H1 (cell line): ENCODE data around the gene LIPM. TPM values are rescaled to one million over a fixed set of nuclear protein-coding genes. Genes with fewer than 3 reads are reported as not detected.

Experiments
- CTCF ChIA-PET: fragments of 300-600 bp; sonication (Branson Sonifier 250); formaldehyde crosslinking; loops from one replicate; lab custom pipeline; 2021; ENCODE audit not compliant: partially characterized antibody; lab: Charles Lee
- POLR2A ChIA-PET: fragments of 300-600 bp; sonication (Branson Sonifier 250); formaldehyde crosslinking; loops from one replicate; lab custom pipeline; 2021; ENCODE audit warnings: inconsistent platforms; ENCODE audit not compliant: partially characterized antibody; lab: Charles Lee
- DNase-seq, 2 experiments: peaks; one replicate each; pipeline versions ENCODE4 v3.0.0 to v3.0.0-alpha.2; 2010 to 2022; ENCODE audit warnings: low spot score in 2 of 2, low read depth in 1 of 2, mixed read lengths in 1 of 2
- FAIRE-seq: peaks from 2 replicates; lab custom pipeline; 2011; peaks lifted over from hg19 to GRCh38; lab: Jason Lieb, UNC
- H2AFZ ChIP-seq: 2 replicates; pipeline ENCODE4 v1.8.1; 2012; ENCODE audit warnings: low read length, inconsistent platforms
- H2AK5ac ChIP-seq: 2 replicates; pipeline ENCODE4 v1.6.1; 2013; ENCODE audit warnings: low read depth, low read length
- H2BK120ac ChIP-seq: replicated peaks from 2 replicates; pipeline ENCODE3; 2013; ENCODE audit warnings: low read depth, low read length, inconsistent platforms
- H2BK12ac ChIP-seq: 2 replicates; pipeline ENCODE4 v1.6.1; 2013; ENCODE audit warnings: low read depth, low read length
- H2BK15ac ChIP-seq: 2 replicates; pipeline ENCODE4 v1.6.1; 2013; ENCODE audit warnings: low read length
- H2BK20ac ChIP-seq: 2 replicates; pipeline ENCODE4 v1.6.1; 2013; ENCODE audit warnings: low read length
- H2BK5ac ChIP-seq: 2 replicates; pipeline ENCODE4 v1.6.1; 2013; ENCODE audit warnings: low read depth, low read length
- H3K14ac ChIP-seq: 2 replicates; pipeline ENCODE4 v1.6.1; 2013; ENCODE audit warnings: inconsistent platforms; ENCODE audit not compliant: insufficient read length
- H3K18ac ChIP-seq: 2 replicates; pipeline ENCODE4 v1.6.1; 2013; ENCODE audit warnings: low read length; ENCODE audit errors: extremely low read depth
- H3K23ac ChIP-seq: 2 replicates; pipeline ENCODE4 v1.6.1; 2013; ENCODE audit warnings: inconsistent platforms; ENCODE audit not compliant: insufficient read length
- H3K23me2 ChIP-seq: 2 replicates; pipeline ENCODE4 v1.6.1; 2013; ENCODE audit warnings: low read depth, low read length
- H3K27ac ChIP-seq: 2 replicates; pipeline ENCODE4 v1.6.1; 2011; ENCODE audit warnings: low read depth, low read length, inconsistent platforms
- H3K27me3 ChIP-seq, 4 experiments: replicated peaks in 1 of 4; 1 replicate in 1 of 4; 2 replicates in 3 of 4; pipeline versions ENCODE4 v1.6.1 to v1.8.1; 2011 to 2013; ENCODE audit warnings: low read length in 3 of 4, mild to moderate bottlenecking in 3 of 4, inconsistent platforms in 2 of 4, mixed read lengths in 2 of 4, moderate library complexity in 1 of 4; ENCODE audit not compliant: control insufficient read depth in 3 of 4, insufficient read depth in 3 of 4; ENCODE audit errors: extremely low read depth in 1 of 4
- H3K36me3 ChIP-seq, 4 experiments: 2 replicates each; pipeline versions ENCODE4 v1.6.1 to v1.8.1; 2011 to 2013; ENCODE audit warnings: mild to moderate bottlenecking in 4 of 4, low read length in 3 of 4, moderate library complexity in 2 of 4, control low read depth in 1 of 4, inconsistent platforms in 1 of 4; ENCODE audit not compliant: insufficient read depth in 4 of 4, control insufficient read depth in 2 of 4
- H3K4ac ChIP-seq: replicated peaks from 2 replicates; pipeline ENCODE3; 2013; ENCODE audit warnings: low read length, low read depth, mixed read lengths, inconsistent platforms; ENCODE audit not compliant: insufficient read length
- H3K4me1 ChIP-seq, 4 experiments: replicated peaks in 1 of 4; 1 replicate in 1 of 4; 2 replicates in 3 of 4; pipeline versions ENCODE4 v1.6.1 to v1.8.1; 2011 to 2013; ENCODE audit warnings: low read length in 3 of 4, inconsistent platforms in 2 of 4, mixed read lengths in 1 of 4; ENCODE audit not compliant: insufficient read depth in 4 of 4, control insufficient read depth in 3 of 4
- H3K4me2 ChIP-seq, 2 experiments: 2 replicates each; pipeline versions ENCODE4 v1.6.1 to v1.8.1; 2011 to 2013; ENCODE audit warnings: low read depth in 2 of 2, low read length in 2 of 2, control low read depth in 1 of 2, inconsistent platforms in 1 of 2, mild to moderate bottlenecking in 1 of 2; ENCODE audit not compliant: insufficient read depth in 1 of 2
- H3K4me3 ChIP-seq, 4 experiments: fragments of 200-600, 300-600 bp in 1 of 4; sonication (generic), shearing (Covaris generic), sonication (Bioruptor Twin) in 1 of 4; 2 replicates each; pipeline versions ENCODE4 v1.5.1 to v1.8.1; 2011 to 2016; ENCODE audit warnings: low read length in 4 of 4, low read depth in 3 of 4, control low read depth in 2 of 4, inconsistent platforms in 2 of 4, mild to moderate bottlenecking in 2 of 4, mixed read lengths in 1 of 4, moderate library complexity in 1 of 4; ENCODE audit not compliant: insufficient read depth in 2 of 4; ENCODE audit errors: extremely low read depth in 1 of 4
- H3K56ac ChIP-seq: replicated peaks from 2 replicates; pipeline ENCODE3; 2013; ENCODE audit warnings: low read depth, mild to moderate bottlenecking, mixed read lengths, low read length, inconsistent platforms; ENCODE audit not compliant: insufficient read length
- H3K79me1 ChIP-seq: 2 replicates; pipeline ENCODE4 v1.6.1; 2013; ENCODE audit warnings: low read depth, low read length, control low read depth
- H3K79me2 ChIP-seq, 2 experiments: 2 replicates each; pipeline versions ENCODE4 v1.6.1 to v1.8.1; 2012 to 2013; ENCODE audit warnings: low read length in 2 of 2, mild to moderate bottlenecking in 2 of 2, inconsistent platforms in 1 of 2; ENCODE audit not compliant: insufficient read depth in 2 of 2, control insufficient read depth in 1 of 2
- H3K9ac ChIP-seq, 4 experiments: replicated peaks in 1 of 4; 1 replicate in 1 of 4; 2 replicates in 3 of 4; pipeline versions ENCODE4 v1.6.1 to v1.8.1; 2011 to 2013; ENCODE audit warnings: low read depth in 3 of 4, low read length in 3 of 4, control low read depth in 2 of 4, mild to moderate bottlenecking in 2 of 4, moderate library complexity in 2 of 4, inconsistent platforms in 1 of 4; ENCODE audit errors: extremely low read depth in 1 of 4
- H3K9me3 ChIP-seq, 2 experiments: 2 replicates each; pipeline versions ENCODE4 v1.6.1 to v1.8.1; 2012 to 2013; ENCODE audit warnings: mild to moderate bottlenecking in 2 of 2, moderate library complexity in 2 of 2, control low read depth in 1 of 2, inconsistent platforms in 1 of 2, low read depth in 1 of 2, low read length in 1 of 2, mixed read lengths in 1 of 2; ENCODE audit not compliant: insufficient read depth in 2 of 2
- H4K20me1 ChIP-seq, 2 experiments: replicated peaks in 1 of 2; 2 replicates each; pipeline versions ENCODE3 to v1.8.1; 2011 to 2013; ENCODE audit warnings: inconsistent platforms in 2 of 2, low read length in 2 of 2, mild to moderate bottlenecking in 1 of 2; ENCODE audit not compliant: insufficient read depth in 2 of 2, control insufficient read depth in 1 of 2
- H4K5ac ChIP-seq: 2 replicates; pipeline ENCODE4 v1.6.1; 2013; ENCODE audit warnings: low read length, low read depth, mixed read lengths, inconsistent platforms; ENCODE audit not compliant: insufficient read length
- H4K8ac ChIP-seq: 2 replicates; pipeline ENCODE4 v1.8.0; 2013; ENCODE audit warnings: mild to moderate bottlenecking, moderate library complexity, low read length, inconsistent platforms; ENCODE audit not compliant: insufficient read depth; ENCODE audit errors: extremely low read depth
- H4K91ac ChIP-seq: replicated peaks from 2 replicates; pipeline ENCODE3; 2013; ENCODE audit warnings: low read length, mixed read lengths, inconsistent platforms; ENCODE audit not compliant: insufficient read length
- CREB1 ChIP-seq: IDR thresholded peaks from 2 replicates; pipeline ENCODE4 v1.6.1; 2012; ENCODE audit warnings: inconsistent platforms
- POLR2AphosphoS5 ChIP-seq: IDR thresholded peaks from 2 replicates; pipeline ENCODE4 v1.6.1; 2011; ENCODE audit warnings: low read depth, low read length
- USF2 ChIP-seq: IDR thresholded peaks from 2 replicates; pipeline ENCODE4 v1.6.1; 2011; ENCODE audit warnings: low read length, improper control_type of control experiment
- WGBS, 2 experiments: shearing (Covaris generic) in 1 of 2; methylation state at CpG; one replicate each; pipeline versions ENCODE4 v1.1.6 to v1.1.7; 2013 to 2015; ENCODE audit warnings: low lambda C conversion rate in 2 of 2, mixed read lengths in 2 of 2, inconsistent platforms in 1 of 2, low coverage in 1 of 2, missing lambda C conversion rate in 1 of 2; ENCODE audit not compliant: insufficient replicate concordance in 2 of 2, insufficient coverage in 1 of 2, insufficient read length in 1 of 2; ENCODE audit errors: extremely low coverage in 1 of 2, missing lambda C conversion rate in 1 of 2; 5-methylcytosine and 5-hydroxymethylcytosine counted together
- polyA plus RNA-seq, 7 experiments: library from polyadenylated mRNA; depleted of rRNA in 3 of 7; stranded (reverse) in 5 of 7; unstranded in 2 of 7; fragments of >200 nt in 5 of 7; fragments of 200-250 nt in 2 of 7; gene quantifications; 1 replicate in 5 of 7; 2 replicates in 1 of 7; 4 replicates in 1 of 7; pipeline versions ENCODE4 v1.2.1 to v1.2.3, GENCODE V29; 2011 to 2013; ENCODE audit warnings: missing spikeins in 2 of 7, mixed read lengths in 2 of 7
- total RNA-seq: library from RNA; stranded (reverse); fragmentation: NEBNext Ultra II Directional; extraction: Animal tissue kit (Norgen Biotek cat#: 25700); gene quantifications from 2 replicates; pipeline ENCODE4 v1.2.1, GENCODE V29; 2021

The LIPM gene
- total and polyA plus RNA-seq, 2 of the 8 experiments (the other 6 are each of a cell fraction or from before 2014, with no cell fraction given) = not detected

GRCh38 chr10:88843171-88843570 is 40.6 kb downstream of the LIPM start:
- Histone ChIP-seq H2BK12ac (no peak overlapping the region), H4K8ac (no peak overlapping the region), H2AK5ac (no peak overlapping the region), H3K79me1 (no peaks in the 10 kb centered on the region), H3K9me3 (no peaks in the 10 kb centered on the region), H4K91ac (no peak overlapping the region), H3K23ac (no peak overlapping the region), H4K20me1 (no peaks in the 10 kb centered on the region), H3K23me2 (no peaks in the 10 kb centered on the region), H2BK120ac (no peak overlapping the region), H2BK20ac (no peak overlapping the region)
- no peak for DNase-seq
- POLR2A ChIA-PET = no interaction called here
- no peak for TF ChIP-seq USF2
- TF ChIP-seq CREB1 = no peak
- TF ChIP-seq POLR2AphosphoS5 = no peak
- TF ChIP-seq, all 59 proteins: peak for 0
- no peak for FAIRE-seq
- H3K27ac ChIP-seq = no peak overlapping the region
- no peak overlapping the region for H3K4ac ChIP-seq
- no peak overlapping the region for H3K56ac ChIP-seq
- WGBS, 2 experiments = 95% methylated on average over 4 of the region's 4 CpGs; no CpG with 5 or more reads in 1 of the 2 experiments
- no peak overlapping the region for H3K4me3 ChIP-seq
- H3K18ac ChIP-seq = no peak overlapping the region
- H2BK15ac ChIP-seq = no peak overlapping the region
- H3K4me2 ChIP-seq = no peak overlapping the region
- no peaks in the 10 kb centered on the region for H3K36me3 ChIP-seq
- CTCF ChIA-PET = interaction anchor here (1.2 to 4.6 kb wide), 3 partner anchors 7 to 89 kb away, joined by 3 to 46 read pairs (median 31); no protein-coding TSS in a partner anchor
- no peak overlapping the region for H4K5ac ChIP-seq
- H2AFZ ChIP-seq = no peak overlapping the region
- H2BK5ac ChIP-seq = no peak overlapping the region
- H3K9ac ChIP-seq = no peak overlapping the region
- no peak overlapping the region for H3K14ac ChIP-seq
- no peaks in the 10 kb centered on the region for H3K4me1 ChIP-seq
- no peaks in the 10 kb centered on the region for H3K79me2 ChIP-seq
- H3K27me3 ChIP-seq = peaks cover 0 to 1% (median 0%) of the 10 kb centered on the region in 4 experiments; a peak in 1 of 7 replicates
